Measurements from ENCODE around the gene NUMB. TPM values are rescaled to one million over a fixed set of nuclear protein-coding genes. Genes with fewer than 3 reads are reported as not detected.

The NUMB gene
- total RNA-seq, 1 donor from 2014 or later = 53.4 TPM

GRCh38 chr14:73264885-73265720 is 193.2 kb downstream of the NUMB start:
- peaks cover under 1% of the 10 kb centered on the region for H3K4me1 Mint-ChIP-seq (ENCODE audit: low read depth)
- DNase-seq (ENCODE audit: low spot score) = no peak
- H3K36me3 Mint-ChIP-seq (ENCODE audit: low read depth) = no peaks in the 10 kb centered on the region
- no peak overlapping the region for H3K4me3 Mint-ChIP-seq
- no peak overlapping the region for H3K27ac Mint-ChIP-seq
- H3K9me3 Mint-ChIP-seq = no peaks in the 10 kb centered on the region
- intact Hi-C loops (cut with micrococcal nuclease) = no loop called here
- peaks cover 1% of the 10 kb centered on the region for H3K27me3 Mint-ChIP-seq (ENCODE audit: insufficient read depth)

GRCh38 chr14:73264080-73264884 is 194.1 kb downstream of the NUMB start:
- intact Hi-C loops (cut with micrococcal nuclease) = no loop called here
- H3K9me3 Mint-ChIP-seq = no peaks in the 10 kb centered on the region
- no peak for DNase-seq (ENCODE audit: low spot score)
- H3K4me3 Mint-ChIP-seq = no peak overlapping the region
- H3K27me3 Mint-ChIP-seq (ENCODE audit: insufficient read depth) = peaks cover 1% of the 10 kb centered on the region
- H3K27ac Mint-ChIP-seq = no peak overlapping the region
- H3K36me3 Mint-ChIP-seq (ENCODE audit: low read depth) = no peaks in the 10 kb centered on the region
- no peaks in the 10 kb centered on the region for H3K4me1 Mint-ChIP-seq (ENCODE audit: low read depth)

GRCh38 chr14:73263606-73264005 is 194.7 kb downstream of the NUMB start:
- Mint-ChIP-seq H3K9me3 (no peaks in the 10 kb centered on the region), H3K27me3 (ENCODE audit: insufficient read depth) (peaks cover 1% of the 10 kb centered on the region), H3K4me1 (ENCODE audit: low read depth) (no peaks in the 10 kb centered on the region), H3K27ac (no peak overlapping the region), H3K4me3 (no peak overlapping the region), H3K36me3 (ENCODE audit: low read depth) (no peaks in the 10 kb centered on the region)
- intact Hi-C loops (cut with micrococcal nuclease) = no loop called here
- no peak for DNase-seq (ENCODE audit: low spot score)

GRCh38 chr14:73262427-73263183 is 195.7 kb downstream of the NUMB start:
- Mint-ChIP-seq H3K27me3 (ENCODE audit: insufficient read depth) (peaks cover 1% of the 10 kb centered on the region), H3K36me3 (ENCODE audit: low read depth) (no peaks in the 10 kb centered on the region), H3K9me3 (no peaks in the 10 kb centered on the region), H3K27ac (no peak overlapping the region), H3K4me3 (no peak overlapping the region), H3K4me1 (ENCODE audit: low read depth) (no peaks in the 10 kb centered on the region)
- intact Hi-C loops (cut with micrococcal nuclease) = no loop called here
- no peak for DNase-seq (ENCODE audit: low spot score)

- Mint-ChIP-seq H3K36me3 (ENCODE audit: low read depth) (no peaks in the 10 kb centered on the region), H3K9me3 (no peaks in the 10 kb centered on the region), H3K27ac (no peak overlapping the region), H3K4me3 (no peak overlapping the region), H3K27me3 (ENCODE audit: insufficient read depth) (peaks cover 1% of the 10 kb centered on the region), H3K4me1 (ENCODE audit: low read depth) (no peaks in the 10 kb centered on the region)
- DNase-seq (ENCODE audit: low spot score) = no peak
- intact Hi-C loops (cut with micrococcal nuclease) = no loop called here
Observed at GRCh38 chr14:73261520-73262426, 196.6 kb downstream of the NUMB start.

GRCh38 chr14:73261075-73261474 is 197.3 kb downstream of the NUMB start:
- intact Hi-C loops (cut with micrococcal nuclease) = no loop called here
- H3K27me3 Mint-ChIP-seq (ENCODE audit: insufficient read depth) = peaks cover 1% of the 10 kb centered on the region
- no peaks in the 10 kb centered on the region for H3K36me3 Mint-ChIP-seq (ENCODE audit: low read depth)
- no peak for DNase-seq (ENCODE audit: low spot score)
- no peaks in the 10 kb centered on the region for H3K4me1 Mint-ChIP-seq (ENCODE audit: low read depth)
- H3K4me3 Mint-ChIP-seq = no peak overlapping the region
- no peaks in the 10 kb centered on the region for H3K9me3 Mint-ChIP-seq
- H3K27ac Mint-ChIP-seq = no peak overlapping the region

GRCh38 chr14:73260574-73260973 is 197.8 kb downstream of the NUMB start:
- Mint-ChIP-seq H3K9me3 (no peaks in the 10 kb centered on the region), H3K27ac (no peak overlapping the region), H3K36me3 (ENCODE audit: low read depth) (no peaks in the 10 kb centered on the region), H3K27me3 (ENCODE audit: insufficient read depth) (peaks cover 1% of the 10 kb centered on the region), H3K4me3 (no peak overlapping the region), H3K4me1 (ENCODE audit: low read depth) (no peaks in the 10 kb centered on the region)
- intact Hi-C loops (cut with micrococcal nuclease) = no loop called here
- DNase-seq (ENCODE audit: low spot score) = no peak

GRCh38 chr14:73259837-73260236 is 198.5 kb downstream of the NUMB start:
- Mint-ChIP-seq H3K36me3 (ENCODE audit: low read depth) (no peaks in the 10 kb centered on the region), H3K27me3 (ENCODE audit: insufficient read depth) (peaks cover 1% of the 10 kb centered on the region), H3K27ac (no peak overlapping the region), H3K4me3 (no peak overlapping the region), H3K9me3 (no peaks in the 10 kb centered on the region), H3K4me1 (ENCODE audit: low read depth) (no peaks in the 10 kb centered on the region)
- no peak for DNase-seq (ENCODE audit: low spot score)
- intact Hi-C loops (cut with micrococcal nuclease) = no loop called here

GRCh38 chr14:73258845-73259611 is 199.3 kb downstream of the NUMB start:
- no peaks in the 10 kb centered on the region for H3K9me3 Mint-ChIP-seq
- H3K27ac Mint-ChIP-seq = no peak overlapping the region
- H3K36me3 Mint-ChIP-seq (ENCODE audit: low read depth) = no peaks in the 10 kb centered on the region
- DNase-seq (ENCODE audit: low spot score) = no peak
- H3K4me3 Mint-ChIP-seq = no peak overlapping the region
- H3K4me1 Mint-ChIP-seq (ENCODE audit: low read depth) = no peaks in the 10 kb centered on the region
- peaks cover 1% of the 10 kb centered on the region for H3K27me3 Mint-ChIP-seq (ENCODE audit: insufficient read depth)
- intact Hi-C loops (cut with micrococcal nuclease) = no loop called here

GRCh38 chr14:73258076-73258475 is 200.3 kb downstream of the NUMB start:
- peaks cover 1% of the 10 kb centered on the region for H3K27me3 Mint-ChIP-seq (ENCODE audit: insufficient read depth)
- no peaks in the 10 kb centered on the region for H3K4me1 Mint-ChIP-seq (ENCODE audit: low read depth)
- no peak for DNase-seq (ENCODE audit: low spot score)
- intact Hi-C loops (cut with micrococcal nuclease) = no loop called here
- no peaks in the 10 kb centered on the region for H3K9me3 Mint-ChIP-seq
- H3K36me3 Mint-ChIP-seq (ENCODE audit: low read depth) = no peaks in the 10 kb centered on the region
- no peak overlapping the region for H3K4me3 Mint-ChIP-seq
- H3K27ac Mint-ChIP-seq = no peak overlapping the region

GRCh38 chr14:73255693-73256225 is 202.6 kb downstream of the NUMB start:
- Mint-ChIP-seq H3K27me3 (ENCODE audit: insufficient read depth) (no peaks in the 10 kb centered on the region), H3K36me3 (ENCODE audit: low read depth) (no peaks in the 10 kb centered on the region), H3K9me3 (no peaks in the 10 kb centered on the region), H3K4me1 (ENCODE audit: low read depth) (no peaks in the 10 kb centered on the region), H3K4me3 (no peak overlapping the region), H3K27ac (no peak overlapping the region)
- DNase-seq (ENCODE audit: low spot score) = no peak
- intact Hi-C loops (cut with micrococcal nuclease) = no loop called here
